Measurements from ENCODE around the gene TUBE1. TPM values are rescaled to one million over a fixed set of nuclear protein-coding genes. Genes with fewer than 3 reads are reported as not detected.

TUBE1 gene, protein sequence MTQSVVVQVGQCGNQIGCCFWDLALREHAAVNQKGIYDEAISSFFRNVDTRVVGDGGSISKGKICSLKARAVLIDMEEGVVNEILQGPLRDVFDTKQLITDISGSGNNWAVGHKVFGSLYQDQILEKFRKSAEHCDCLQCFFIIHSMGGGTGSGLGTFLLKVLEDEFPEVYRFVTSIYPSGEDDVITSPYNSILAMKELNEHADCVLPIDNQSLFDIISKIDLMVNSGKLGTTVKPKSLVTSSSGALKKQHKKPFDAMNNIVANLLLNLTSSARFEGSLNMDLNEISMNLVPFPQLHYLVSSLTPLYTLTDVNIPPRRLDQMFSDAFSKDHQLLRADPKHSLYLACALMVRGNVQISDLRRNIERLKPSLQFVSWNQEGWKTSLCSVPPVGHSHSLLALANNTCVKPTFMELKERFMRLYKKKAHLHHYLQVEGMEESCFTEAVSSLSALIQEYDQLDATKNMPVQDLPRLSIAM
- 24.7 and 37.0 TPM in 2 replicates for total RNA-seq

DNA sequence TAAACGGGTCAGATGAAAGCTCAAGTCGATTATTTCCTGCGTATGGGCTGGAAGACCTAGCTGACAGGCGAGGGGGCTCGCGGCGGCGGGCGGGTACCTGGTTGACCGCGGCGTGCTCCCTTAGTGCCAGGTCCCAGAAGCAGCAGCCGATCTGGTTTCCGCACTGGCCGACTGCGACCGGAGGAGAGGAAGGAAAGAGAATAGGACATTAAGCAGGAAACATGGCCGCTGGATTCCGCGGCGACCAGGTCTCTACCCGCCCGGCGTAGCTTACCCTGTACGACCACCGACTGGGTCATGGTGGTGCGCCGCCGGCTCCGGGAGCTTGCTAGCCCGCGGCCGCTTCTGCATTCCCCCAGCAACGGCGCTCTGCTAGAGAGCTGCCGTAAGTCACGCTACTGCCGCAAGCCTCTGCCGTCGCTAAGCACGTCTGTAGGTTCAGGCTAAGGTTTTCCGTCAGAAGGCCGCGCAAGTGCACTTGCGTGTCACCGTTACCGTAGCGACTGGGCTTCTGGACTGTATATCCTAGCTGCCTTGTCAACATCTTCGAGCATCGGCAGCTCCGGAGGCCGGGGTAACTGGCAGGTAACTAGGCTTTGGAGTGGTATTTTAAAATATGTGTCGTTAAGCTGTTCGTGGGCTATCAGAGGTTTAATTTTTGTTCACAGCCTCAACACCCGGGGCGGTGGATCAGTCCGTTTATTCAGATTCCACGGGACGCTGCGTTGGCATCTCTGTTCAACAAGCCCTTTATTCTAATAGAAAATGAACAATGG, at the start of gene TUBE1, which contains the start of gene FAM229B:
Gene TUBE1, minus strand, starts transcription at position 347 of the 776 bp plus-strand sequence. Its CDS starts 48 bp downstream, at position 299.
Gene FAM229B, plus strand, starts transcription at position 456 of the 776 bp plus-strand sequence. CDS start 11,693 bp downstream, outside the sequence.
- Histone ChIP-seq H3K36me3 (ENCODE audit: control insufficient read depth, insufficient read depth, low read length) (no peaks in the 10 kb centered on the region), H3K4me3 (ENCODE audit: low read depth, low read length) (peak within 1 kb of the TSS; percentile 81), H3K27me3 (ENCODE audit: control insufficient read depth, insufficient read depth, low read length) (no peaks in the 10 kb centered on the region)
- peak; percentile 97 for DNase-seq (ENCODE audit: low read depth)
- TF ChIP-seq, protein P1, sequence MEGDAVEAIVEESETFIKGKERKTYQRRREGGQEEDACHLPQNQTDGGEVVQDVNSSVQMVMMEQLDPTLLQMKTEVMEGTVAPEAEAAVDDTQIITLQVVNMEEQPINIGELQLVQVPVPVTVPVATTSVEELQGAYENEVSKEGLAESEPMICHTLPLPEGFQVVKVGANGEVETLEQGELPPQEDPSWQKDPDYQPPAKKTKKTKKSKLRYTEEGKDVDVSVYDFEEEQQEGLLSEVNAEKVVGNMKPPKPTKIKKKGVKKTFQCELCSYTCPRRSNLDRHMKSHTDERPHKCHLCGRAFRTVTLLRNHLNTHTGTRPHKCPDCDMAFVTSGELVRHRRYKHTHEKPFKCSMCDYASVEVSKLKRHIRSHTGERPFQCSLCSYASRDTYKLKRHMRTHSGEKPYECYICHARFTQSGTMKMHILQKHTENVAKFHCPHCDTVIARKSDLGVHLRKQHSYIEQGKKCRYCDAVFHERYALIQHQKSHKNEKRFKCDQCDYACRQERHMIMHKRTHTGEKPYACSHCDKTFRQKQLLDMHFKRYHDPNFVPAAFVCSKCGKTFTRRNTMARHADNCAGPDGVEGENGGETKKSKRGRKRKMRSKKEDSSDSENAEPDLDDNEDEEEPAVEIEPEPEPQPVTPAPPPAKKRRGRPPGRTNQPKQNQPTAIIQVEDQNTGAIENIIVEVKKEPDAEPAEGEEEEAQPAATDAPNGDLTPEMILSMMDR (IDR thresholded peaks at IDR 0.05; ENCODE audit: insufficient read depth, low read length, poor library complexity, severe bottlenecking) = no peak

DNA sequence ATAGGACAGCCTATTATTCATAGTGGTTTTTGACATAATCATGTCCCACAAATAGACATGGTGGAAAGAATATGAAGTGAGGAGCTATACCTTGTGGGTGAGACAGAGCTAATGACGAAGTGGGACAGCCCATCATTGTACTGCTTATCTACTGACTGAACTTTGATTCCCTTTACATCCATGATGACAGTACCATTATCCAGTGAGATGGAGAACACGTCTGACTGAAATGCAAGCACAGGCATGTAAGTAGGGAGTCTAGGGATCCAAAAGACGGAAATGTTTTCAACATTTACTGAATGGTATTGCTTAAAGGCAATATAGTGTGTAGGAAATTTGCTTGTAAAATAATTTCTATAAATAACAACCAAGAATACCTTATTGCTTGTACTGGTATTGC, 43.6 kb upstream of the TUBE1 start:
- no peak overlapping the region for H3K4me3 ChIP-seq (ENCODE audit: low read depth, low read length)
- H3K27me3 ChIP-seq (ENCODE audit: control insufficient read depth, insufficient read depth, low read length) = no peaks in the 10 kb centered on the region
- no peaks in the 10 kb centered on the region for H3K36me3 ChIP-seq (ENCODE audit: control insufficient read depth, insufficient read depth, low read length)
- no peak for DNase-seq (ENCODE audit: low read depth)
- TF ChIP-seq, protein P1 (IDR thresholded peaks at IDR 0.05; ENCODE audit: insufficient read depth, low read length, poor library complexity, severe bottlenecking) = no peak

DNA sequence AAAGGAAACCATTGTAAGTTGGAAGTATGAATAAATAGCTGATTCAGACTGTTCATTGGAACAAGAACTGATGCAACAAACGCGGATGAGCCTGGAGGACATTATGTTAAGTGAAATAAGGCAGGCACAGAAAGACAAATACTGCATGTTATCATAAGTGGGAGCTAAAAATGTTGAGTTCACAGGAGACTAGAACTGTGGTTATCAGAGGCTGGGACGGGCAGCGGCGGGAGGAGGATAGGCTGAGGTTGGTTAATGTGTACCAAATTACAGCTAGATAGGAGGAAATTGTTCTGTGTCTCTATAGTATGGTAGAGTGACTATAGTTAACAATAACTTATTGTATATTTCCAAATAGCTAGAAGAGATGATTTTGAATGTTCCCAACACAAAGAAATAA, 40.9 kb upstream of the TUBE1 start:
- Histone ChIP-seq H3K36me3 (ENCODE audit: control insufficient read depth, insufficient read depth, low read length) (no peaks in the 10 kb centered on the region), H3K4me3 (ENCODE audit: low read depth, low read length) (no peak overlapping the region), H3K27me3 (ENCODE audit: control insufficient read depth, insufficient read depth, low read length) (no peaks in the 10 kb centered on the region)
- TF ChIP-seq, protein P1 (IDR thresholded peaks at IDR 0.05; ENCODE audit: insufficient read depth, low read length, poor library complexity, severe bottlenecking) = no peak
- DNase-seq (ENCODE audit: low read depth) = no peak

DNA sequence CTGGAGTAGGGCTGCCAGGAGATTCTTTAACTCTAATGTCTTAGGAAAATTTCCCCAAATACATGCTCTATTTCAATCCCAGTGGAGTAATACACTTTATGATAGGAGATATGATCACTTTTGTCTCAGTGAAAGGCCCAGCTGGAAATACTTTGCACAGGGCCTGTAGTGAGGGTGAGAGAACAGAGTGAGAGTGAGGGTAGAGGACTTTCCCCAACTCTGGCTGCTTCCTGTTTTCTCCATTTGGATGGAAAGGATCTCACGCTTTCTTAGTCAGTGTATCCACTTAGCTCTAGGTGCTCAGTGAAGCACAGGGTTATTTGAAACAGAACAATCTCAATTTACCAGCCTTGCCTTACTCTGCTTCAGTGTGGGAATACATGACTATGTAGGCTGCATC, 36.7 kb upstream of the TUBE1 start:
- TF ChIP-seq, protein P1 (IDR thresholded peaks at IDR 0.05; ENCODE audit: insufficient read depth, low read length, poor library complexity, severe bottlenecking) = no peak
- Histone ChIP-seq H3K36me3 (ENCODE audit: control insufficient read depth, insufficient read depth, low read length) (no peaks in the 10 kb centered on the region), H3K27me3 (ENCODE audit: control insufficient read depth, insufficient read depth, low read length) (no peaks in the 10 kb centered on the region), H3K4me3 (ENCODE audit: low read depth, low read length) (no peak overlapping the region)
- DNase-seq (ENCODE audit: low read depth) = no peak

DNA sequence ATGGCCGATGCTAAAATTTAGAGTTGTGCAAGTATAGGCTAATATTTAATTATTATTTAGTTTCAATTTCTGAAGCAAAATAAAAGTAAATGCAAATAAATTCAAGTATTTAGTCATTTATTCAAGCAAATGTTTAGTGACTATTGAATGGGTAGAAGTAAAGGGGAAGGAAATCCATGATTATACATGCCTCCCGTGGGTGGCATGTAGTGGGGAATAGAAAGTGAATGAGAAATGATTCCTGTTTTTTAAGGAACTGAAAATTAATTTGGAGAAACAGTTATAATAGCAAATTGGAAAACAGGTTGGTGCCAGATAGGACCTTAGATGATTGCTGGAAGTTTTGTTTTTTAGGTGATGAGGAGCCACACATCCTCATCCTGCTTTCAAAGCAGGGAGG, 35.5 kb upstream of the TUBE1 start:
- Histone ChIP-seq H3K36me3 (ENCODE audit: control insufficient read depth, insufficient read depth, low read length) (no peaks in the 10 kb centered on the region), H3K27me3 (ENCODE audit: control insufficient read depth, insufficient read depth, low read length) (no peaks in the 10 kb centered on the region), H3K4me3 (ENCODE audit: low read depth, low read length) (no peak overlapping the region)
- no peak for DNase-seq (ENCODE audit: low read depth)
- TF ChIP-seq, protein P1 (IDR thresholded peaks at IDR 0.05; ENCODE audit: insufficient read depth, low read length, poor library complexity, severe bottlenecking) = no peak
